Mesodermal cell (in vitro differentiated cells): ENCODE data around the gene PADI6. TPM values are rescaled to one million over a fixed set of nuclear protein-coding genes. Genes with fewer than 3 reads are reported as not detected.

ENCODE experiments used
- H3K27ac ChIP-seq: 2 replicates; pipeline ENCODE4 v1.7.0; 2013; ENCODE audit warnings: mild to moderate bottlenecking, low read depth, low read length, moderate library complexity; ENCODE audit not compliant: severe bottlenecking
- H3K36me3 ChIP-seq: 2 replicates; pipeline ENCODE4 v1.7.1; 2013; ENCODE audit warnings: mild to moderate bottlenecking, low read length, moderate library complexity; ENCODE audit not compliant: control insufficient read depth, insufficient read depth
- H3K4me1 ChIP-seq: one replicate; pipeline ENCODE4 v1.7.1; 2013; ENCODE audit warnings: mild to moderate bottlenecking, low read length; ENCODE audit not compliant: insufficient read depth, control insufficient read depth, poor library complexity, severe bottlenecking
- H3K4me3 ChIP-seq: 2 replicates; pipeline ENCODE4 v1.7.0; 2013; ENCODE audit warnings: low read length, control low read depth, mild to moderate bottlenecking; ENCODE audit not compliant: insufficient read depth, poor library complexity, severe bottlenecking; ENCODE audit errors: extremely low read depth
- H3K9me3 ChIP-seq: 2 replicates; pipeline ENCODE4 v1.7.1; 2013; ENCODE audit warnings: mild to moderate bottlenecking, low read length, moderate library complexity; ENCODE audit not compliant: control insufficient read depth
- WGBS, 2 experiments: methylation state at CpG; one replicate each; pipeline ENCODE4 v1.1.5; 2013; ENCODE audit warnings: missing lambda C conversion rate in 2 of 2; ENCODE audit not compliant: insufficient coverage in 2 of 2; 5-methylcytosine and 5-hydroxymethylcytosine counted together
- polyA plus RNA-seq, 2 experiments: library from polyadenylated mRNA; stranded (reverse); fragments of 50-300 nt; gene quantifications; one replicate each; pipeline ENCODE4 v1.2.3, GENCODE V29; 2013

PADI6 gene
- not detected for polyA plus RNA-seq (2013, experiment 1 of 2)
- not detected for polyA plus RNA-seq (2013, experiment 2 of 2)

GRCh38 chr1:17371896-17372295 is at the start of gene PADI6:
Gene PADI6, plus strand, starts transcription at chr1:17372196. Its CDS starts 50 bp downstream, at chr1:17372246.
- no peak within 1 kb of the TSS for H3K27ac ChIP-seq
- H3K4me3 ChIP-seq, result no peak within 1 kb of the TSS
- no peaks in the 10 kb centered on the region for H3K36me3 ChIP-seq
- H3K4me1 ChIP-seq, result peaks cover 10% of the 10 kb centered on the region
- no peaks in the 10 kb centered on the region for H3K9me3 ChIP-seq
- WGBS, 2 experiments, result 65 to 75% methylated on average over 4 to 6 of the region's 7 CpGs

GRCh38 chr1:17328855-17329254 is 43.1 kb upstream of the PADI6 start:
- Histone ChIP-seq H3K27ac (no peak overlapping the region), H3K36me3 (no peaks in the 10 kb centered on the region), H3K4me3 (no peak overlapping the region), H3K9me3 (no peaks in the 10 kb centered on the region), H3K4me1 (no peaks in the 10 kb centered on the region)
- WGBS, 2 experiments, result 100% methylated on average over 1 of the region's 5 CpGs; no CpG with 5 or more reads in 1 of the 2 experiments

GRCh38 chr1:17329610-17330009 is 42.4 kb upstream of the PADI6 start:
- Histone ChIP-seq H3K4me3 (no peak overlapping the region), H3K4me1 (no peaks in the 10 kb centered on the region), H3K36me3 (no peaks in the 10 kb centered on the region), H3K9me3 (no peaks in the 10 kb centered on the region), H3K27ac (no peak overlapping the region)
- WGBS, 2 experiments, result 87 to 93% methylated on average over 4 of the region's 4 CpGs

GRCh38 chr1:17330856-17331255 is 41.1 kb upstream of the PADI6 start:
- no peak overlapping the region for H3K4me3 ChIP-seq
- no peak overlapping the region for H3K27ac ChIP-seq
- no peaks in the 10 kb centered on the region for H3K9me3 ChIP-seq
- H3K36me3 ChIP-seq, result no peaks in the 10 kb centered on the region
- 79 to 95% methylated on average over 2 to 7 of the region's 7 CpGs for WGBS, 2 experiments
- no peaks in the 10 kb centered on the region for H3K4me1 ChIP-seq

- no peak overlapping the region for H3K4me3 ChIP-seq
- no peak overlapping the region for H3K27ac ChIP-seq
- H3K36me3 ChIP-seq, result no peaks in the 10 kb centered on the region
- 92 to 95% methylated on average over 8 of the region's 8 CpGs for WGBS, 2 experiments
- no peaks in the 10 kb centered on the region for H3K4me1 ChIP-seq
- no peaks in the 10 kb centered on the region for H3K9me3 ChIP-seq
Measured at GRCh38 chr1:17333081-17333480, 38.9 kb upstream of the PADI6 start.

- WGBS, 2 experiments, result 46 to 55% methylated on average over 11 to 13 of the region's 20 CpGs
- Histone ChIP-seq H3K27ac (no peak overlapping the region), H3K36me3 (no peaks in the 10 kb centered on the region)
Measured at GRCh38 chr1:17335821-17336710, 35.9 kb upstream of the PADI6 start.

GRCh38 chr1:17338706-17339493 is 33.1 kb upstream of the PADI6 start:
- no peaks in the 10 kb centered on the region for H3K36me3 ChIP-seq
- no peak overlapping the region for H3K4me3 ChIP-seq
- H3K4me1 ChIP-seq, result no peaks in the 10 kb centered on the region
- H3K9me3 ChIP-seq, result no peaks in the 10 kb centered on the region
- no peak overlapping the region for H3K27ac ChIP-seq
- WGBS, 2 experiments, result 85 to 91% methylated on average over 11 of the region's 15 CpGs

More at GRCh38 chr1:17335821-17336710, 35.9 kb upstream of the PADI6 start:
- H3K4me1 ChIP-seq, result no peaks in the 10 kb centered on the region
- H3K4me3 ChIP-seq, result no peak overlapping the region
- no peaks in the 10 kb centered on the region for H3K9me3 ChIP-seq

GRCh38 chr1:17339521-17339920 is 32.5 kb upstream of the PADI6 start:
- Histone ChIP-seq H3K36me3 (no peaks in the 10 kb centered on the region), H3K9me3 (no peaks in the 10 kb centered on the region), H3K27ac (no peak overlapping the region), H3K4me1 (no peaks in the 10 kb centered on the region), H3K4me3 (no peak overlapping the region)
- WGBS, 2 experiments, result 80 to 84% methylated on average over 3 to 6 of the region's 7 CpGs

- WGBS, 2 experiments, result 89 to 90% methylated on average over 7 to 8 of the region's 8 CpGs
- no peaks in the 10 kb centered on the region for H3K36me3 ChIP-seq
- no peak overlapping the region for H3K4me3 ChIP-seq
- no peak overlapping the region for H3K27ac ChIP-seq
- H3K9me3 ChIP-seq, result no peaks in the 10 kb centered on the region
- no peaks in the 10 kb centered on the region for H3K4me1 ChIP-seq
Measured at GRCh38 chr1:17340358-17340757, 31.6 kb upstream of the PADI6 start.

GRCh38 chr1:17342014-17342441 is 30.0 kb upstream of the PADI6 start:
- Histone ChIP-seq H3K9me3 (no peaks in the 10 kb centered on the region), H3K4me1 (no peaks in the 10 kb centered on the region), H3K27ac (no peak overlapping the region), H3K36me3 (no peaks in the 10 kb centered on the region), H3K4me3 (no peak overlapping the region)
- 90 to 96% methylated on average over 11 to 12 of the region's 17 CpGs for WGBS, 2 experiments
